Measurements from ENCODE around the gene EIF2S3B. TPM values are rescaled to one million over a fixed set of nuclear protein-coding genes. Genes with fewer than 3 reads are reported as not detected.

The EIF2S3B gene
- total RNA-seq, 2 donors from 2014 or later, result 0.41 to 0.65 TPM

DNA sequence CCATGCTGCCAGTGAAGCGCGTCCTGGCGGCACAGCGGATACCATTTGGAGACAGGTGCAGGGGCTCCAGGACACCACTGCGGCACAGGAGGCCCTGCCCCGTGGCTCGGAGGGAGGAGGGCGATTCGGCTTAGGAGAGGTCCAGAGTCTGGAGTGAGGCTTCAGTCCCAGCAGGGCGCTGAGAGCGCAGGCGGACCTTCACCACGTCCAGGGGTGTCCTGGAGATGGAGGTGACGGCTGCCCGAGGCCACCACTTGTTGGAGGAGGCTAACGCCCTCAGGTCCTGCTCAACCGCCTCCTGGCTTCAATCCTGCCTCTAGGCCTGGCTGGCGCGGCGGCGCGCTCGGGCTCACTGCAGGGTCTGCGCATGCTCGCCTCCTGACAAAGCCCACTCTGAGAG is 45.7 kb downstream of the EIF2S3B start:
- ATAC-seq, result no peak
- no peak for DNase-seq
- intact Hi-C loops (cut with DNase I), result no loop called here

GRCh38 chr12:10553148-10553547 is 47.5 kb downstream of the EIF2S3B start:
- ATAC-seq (no peak), DNase-seq (no peak)
- intact Hi-C loops (cut with DNase I), result no loop called here

DNA sequence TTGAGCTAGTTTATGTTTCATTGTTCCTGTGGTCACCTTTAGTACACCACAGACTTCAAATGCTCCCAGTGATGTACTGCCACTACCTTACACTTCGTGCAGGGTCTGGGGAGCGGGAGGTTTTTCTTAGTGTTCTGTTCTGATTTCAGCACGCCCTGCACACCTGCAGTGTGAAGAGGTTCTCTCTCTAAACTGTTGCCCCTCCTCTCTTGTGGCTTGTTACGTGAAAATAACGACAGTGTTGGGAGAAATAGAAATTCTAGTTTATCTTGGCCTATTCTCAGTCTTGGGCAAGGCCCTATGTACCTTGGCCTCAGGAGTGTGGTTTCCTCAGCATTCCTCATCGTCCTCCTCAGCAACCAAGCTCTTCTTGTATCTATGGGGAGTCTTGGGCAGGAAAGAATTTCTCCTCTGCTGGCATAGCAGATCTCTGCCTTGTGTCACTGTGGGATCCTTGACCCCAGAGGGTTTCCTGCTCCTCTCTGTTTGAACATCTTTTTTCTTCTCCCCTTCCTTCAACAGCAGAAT is 48.6 kb downstream of the EIF2S3B start:
- no peak for ATAC-seq
- no peak for DNase-seq
- intact Hi-C loops (cut with DNase I), result no loop called here

DNA sequence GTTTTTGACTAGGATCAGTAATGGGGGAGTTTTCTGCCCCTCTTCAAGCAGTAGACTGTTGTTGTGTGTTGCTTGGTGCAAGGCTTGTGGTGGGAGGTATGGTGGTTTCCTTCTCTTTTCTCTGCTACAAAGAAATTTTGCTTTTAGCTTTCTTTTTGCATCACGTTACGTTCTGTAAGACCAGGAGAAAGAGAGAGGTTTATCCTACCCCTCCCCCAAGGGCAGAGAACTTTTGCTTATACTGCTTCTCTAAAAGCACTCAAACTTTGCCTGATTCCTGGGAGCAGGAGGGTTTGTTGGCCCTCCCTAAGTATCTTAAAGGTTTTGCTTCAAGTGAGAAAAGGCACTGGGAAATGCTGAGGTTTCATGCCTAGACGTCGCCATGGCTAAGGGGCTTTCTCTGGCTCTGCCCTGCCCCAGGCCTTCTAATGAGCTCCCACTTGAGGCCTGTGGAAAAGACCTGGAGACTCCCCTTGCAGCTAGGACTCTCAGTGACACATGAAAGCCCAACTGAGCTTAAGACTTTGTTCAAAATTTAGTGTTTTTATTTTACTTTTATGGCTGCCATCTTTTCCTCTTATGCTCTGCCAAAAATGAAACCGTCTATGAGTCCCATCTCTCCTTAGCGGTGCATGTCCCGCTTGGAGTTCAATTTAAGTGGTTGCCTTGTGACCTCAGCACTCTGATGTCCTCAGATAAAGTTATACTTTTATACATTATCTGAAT is 49.2 kb downstream of the EIF2S3B start:
- DNase-seq (no peak), ATAC-seq (no peak)
- intact Hi-C loops (cut with DNase I), result no loop called here

DNA sequence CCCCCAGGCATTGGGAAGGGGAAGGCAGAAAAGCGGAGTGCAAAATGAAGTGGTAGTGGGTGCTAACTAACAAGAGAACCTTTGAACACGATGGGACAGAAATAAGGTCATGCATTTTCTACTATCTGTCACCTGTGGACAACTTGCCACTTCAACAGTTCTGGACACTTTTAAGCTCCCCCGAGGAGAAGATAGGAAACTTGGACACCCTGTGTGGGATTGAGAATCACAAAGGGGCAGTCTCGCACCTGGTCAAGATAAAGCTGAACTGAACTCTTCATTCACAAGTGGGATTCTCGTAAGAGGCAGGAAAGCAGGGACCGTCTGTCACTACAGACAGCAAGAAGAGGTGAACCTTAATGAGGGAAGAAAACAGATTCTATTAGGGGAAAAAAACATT is 51.6 kb downstream of the EIF2S3B start:
- intact Hi-C loops (cut with DNase I), result no loop called here
- DNase-seq, result no peak
- ATAC-seq, result no peak

GRCh38 chr12:10557766-10558165 is 52.1 kb downstream of the EIF2S3B start:
- intact Hi-C loops (cut with DNase I), result loop anchor here in 1 of 2 donors (2.0 kb wide), 1 partner anchor 321 kb away; no protein-coding TSS in a partner anchor
- DNase-seq, result no peak
- no peak for ATAC-seq

Other genes starting within 250 kb of the EIF2S3B start
- gene KLRD1, start 198.0 kb upstream of the EIF2S3B start, total RNA-seq, result 1 to 10 TPM; 2.4 to 3.6 TPM
- gene KLRK1, start 115.8 kb upstream of the EIF2S3B start, total RNA-seq, result 1 to 10 TPM in 1 of 2 donors, under 1 TPM in 1; 0.65 to 3.3 TPM
- under 1 TPM in 1 of 2 donors, not detected in 1; 0.77 TPM for gene KLRC4, start 96.1 kb upstream of the EIF2S3B start, total RNA-seq
- not detected for gene KLRC3, start 85.3 kb upstream of the EIF2S3B start, total RNA-seq
- not detected for gene KLRC2, start 69.9 kb upstream of the EIF2S3B start, total RNA-seq
- gene KLRC1, start 52.5 kb upstream of the EIF2S3B start, total RNA-seq, result under 1 TPM in 1 of 2 donors, not detected in 1; 0.27 TPM
- gene MAGOHB, start 107.7 kb downstream of the EIF2S3B start, total RNA-seq, result 10 to 100 TPM; 13.6 to 18.4 TPM
- gene STYK1, start 168.2 kb downstream of the EIF2S3B start, total RNA-seq, result under 1 TPM in 1 of 2 donors, not detected in 1; 0.12 TPM
- gene YBX3, start 217.4 kb downstream of the EIF2S3B start, total RNA-seq, result 100 to 1,000 TPM; 660 to 956 TPM